H1 (cell line): ENCODE results near the gene TRPC1. TPM values are rescaled to one million over a fixed set of nuclear protein-coding genes. Genes with fewer than 3 reads are reported as not detected.

Experiments
- polyA plus RNA-seq, 7 experiments: library from polyadenylated mRNA; depleted of rRNA in 3 of 7; stranded (reverse) in 5 of 7; unstranded in 2 of 7; fragments of >200 nt in 5 of 7; fragments of 200-250 nt in 2 of 7; gene quantifications; 1 replicate in 5 of 7; 2 replicates in 1 of 7; 4 replicates in 1 of 7; pipeline versions ENCODE4 v1.2.1 to v1.2.3, GENCODE V29; 2011 to 2013; ENCODE audit warnings: missing spikeins in 2 of 7, mixed read lengths in 2 of 7
- small RNA-seq: library from polyadenylated mRNA; stranded (forward); fragments of <200 nt; extraction: miRNeasy Mini kit (QIAGEN cat#:217004); gene quantifications from one replicate; pipeline ENCODE3, GENCODE V24; 2013; ENCODE audit not compliant: insufficient read depth
- total RNA-seq: library from RNA; stranded (reverse); fragmentation: NEBNext Ultra II Directional; extraction: Animal tissue kit (Norgen Biotek cat#: 25700); gene quantifications from 2 replicates; pipeline ENCODE4 v1.2.1, GENCODE V29; 2021

TRPC1 gene
- total and polyA plus RNA-seq, 2 of the 8 experiments (the other 6 are each of a cell fraction or from before 2014, with no cell fraction given), result 22.6 to 23.1 TPM

Small RNAs within 50 kb of the gene (small RNA-seq; reads per million reads assigned to genes)
- not detected for gene RNU7-47P

Other genes with a start within 250 kb of the TRPC1 start
- gene ATR, start 145.3 kb upstream of the TRPC1 start, total RNA-seq, result 19.5 and 23.2 TPM in 2 replicates
- gene ATR, start 145.3 kb upstream of the TRPC1 start, polyA plus RNA-seq (2011; rRNA removed), result 5.9 and 8.4 TPM in 2 replicates
- 32.7 and 44.7 TPM in 2 replicates for gene PLS1, start 127.6 kb upstream of the TRPC1 start, total RNA-seq
- gene PLS1, start 127.6 kb upstream of the TRPC1 start, polyA plus RNA-seq (2011; rRNA removed), result 10.6 and 18.7 TPM in 2 replicates
- gene PCOLCE2, start 165.0 kb downstream of the TRPC1 start, total RNA-seq, result 11.6 and 12.6 TPM in 2 replicates
- 9.4 and 11.1 TPM in 2 replicates for gene PCOLCE2, start 165.0 kb downstream of the TRPC1 start, polyA plus RNA-seq (2011; rRNA removed)
- gene PAQR9, start 239.6 kb downstream of the TRPC1 start, total RNA-seq, result 2.6 and 2.7 TPM in 2 replicates
- 5.2 and 7.5 TPM in 2 replicates for gene PAQR9, start 239.6 kb downstream of the TRPC1 start, polyA plus RNA-seq (2011; rRNA removed)